ENCODE results near the gene DUT. TPM values are rescaled to one million over a fixed set of nuclear protein-coding genes. Genes with fewer than 3 reads are reported as not detected.
A peak's percentile ranks its signal among the peaks of the same experiment; 100 is the strongest.

Gene DUT
- total RNA-seq, 4 donors from 2014 or later, result 69.6 to 140 (median 84.0) TPM

DNA sequence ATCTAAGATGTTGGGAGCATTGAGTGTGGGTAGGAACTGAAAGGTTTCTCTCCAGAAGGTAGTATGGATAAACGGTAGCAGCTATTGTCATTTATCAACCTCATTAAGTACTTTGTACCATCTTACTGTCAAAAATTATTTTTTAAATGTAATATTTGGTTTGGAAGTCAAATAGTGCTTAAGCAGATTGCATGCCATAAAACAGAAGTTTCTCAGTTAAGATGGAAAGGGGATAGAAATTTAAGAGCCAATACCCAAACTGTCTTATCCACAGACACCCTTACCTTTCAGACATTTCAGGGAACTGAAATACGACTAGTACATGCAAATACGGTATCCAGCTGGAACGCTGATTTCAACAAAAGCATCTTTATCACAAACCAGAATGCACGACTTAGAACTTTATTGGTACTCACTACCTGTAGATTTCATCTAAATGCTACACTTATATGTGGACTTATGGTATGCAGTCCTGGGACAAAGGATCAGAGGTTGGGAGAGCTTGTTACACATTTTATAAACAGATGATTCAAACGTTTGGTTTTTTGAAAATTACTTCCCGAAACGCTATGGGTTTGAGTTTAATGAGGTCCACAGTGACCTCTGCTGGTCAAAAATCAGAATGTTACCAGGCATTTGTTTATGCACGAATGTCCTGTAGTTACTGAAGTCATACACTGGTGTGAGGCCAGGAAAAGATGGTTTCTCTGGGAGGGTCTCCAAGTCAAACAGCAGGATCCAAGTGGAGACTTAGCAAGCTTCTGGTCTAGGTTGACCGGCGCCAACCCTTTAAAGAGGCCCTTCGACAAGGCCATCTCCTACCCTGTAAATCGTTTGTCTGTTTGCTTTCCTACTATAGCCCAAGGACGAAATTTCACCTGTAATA is 45.7 kb upstream of the DUT start:
- no peak overlapping the region for H3K4me3 ChIP-seq (ENCODE audit: low read depth, poor library complexity, severe bottlenecking)
- intact Hi-C loops (cut with DNase I; ENCODE audit: low total_unique reads), result no loop called here
- TF ChIP-seq, protein P1, sequence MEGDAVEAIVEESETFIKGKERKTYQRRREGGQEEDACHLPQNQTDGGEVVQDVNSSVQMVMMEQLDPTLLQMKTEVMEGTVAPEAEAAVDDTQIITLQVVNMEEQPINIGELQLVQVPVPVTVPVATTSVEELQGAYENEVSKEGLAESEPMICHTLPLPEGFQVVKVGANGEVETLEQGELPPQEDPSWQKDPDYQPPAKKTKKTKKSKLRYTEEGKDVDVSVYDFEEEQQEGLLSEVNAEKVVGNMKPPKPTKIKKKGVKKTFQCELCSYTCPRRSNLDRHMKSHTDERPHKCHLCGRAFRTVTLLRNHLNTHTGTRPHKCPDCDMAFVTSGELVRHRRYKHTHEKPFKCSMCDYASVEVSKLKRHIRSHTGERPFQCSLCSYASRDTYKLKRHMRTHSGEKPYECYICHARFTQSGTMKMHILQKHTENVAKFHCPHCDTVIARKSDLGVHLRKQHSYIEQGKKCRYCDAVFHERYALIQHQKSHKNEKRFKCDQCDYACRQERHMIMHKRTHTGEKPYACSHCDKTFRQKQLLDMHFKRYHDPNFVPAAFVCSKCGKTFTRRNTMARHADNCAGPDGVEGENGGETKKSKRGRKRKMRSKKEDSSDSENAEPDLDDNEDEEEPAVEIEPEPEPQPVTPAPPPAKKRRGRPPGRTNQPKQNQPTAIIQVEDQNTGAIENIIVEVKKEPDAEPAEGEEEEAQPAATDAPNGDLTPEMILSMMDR (IDR thresholded peaks at IDR 0.05), result no peak
- TF ChIP-seq POLR2A (IDR thresholded peaks at IDR 0.05), result no peak
- peak in 1 of 2 donors; percentile 62 for DNase-seq (ENCODE audit: low spot score in 2 of 2)
- WGBS, 2 donors, result 28 to 29% methylated on average over 14 of the region's 14 CpGs

DNA sequence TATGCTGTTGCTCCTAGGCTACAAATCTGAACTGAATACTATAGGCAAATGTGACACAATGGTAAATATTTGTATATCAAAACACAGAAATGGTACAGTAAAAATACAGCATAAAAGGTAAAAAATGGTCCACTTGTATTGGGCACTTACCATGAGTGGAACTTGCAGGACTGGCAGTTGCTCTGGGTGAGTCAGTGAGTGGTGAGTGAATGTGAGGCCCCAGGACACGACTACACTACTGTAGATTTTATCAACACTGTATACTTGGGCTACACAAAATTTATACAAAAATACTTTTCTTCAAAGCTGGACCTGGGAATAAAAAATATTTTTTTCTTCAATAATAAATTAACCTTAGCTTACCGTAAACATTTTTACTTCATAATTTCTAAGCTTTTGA is 41.6 kb upstream of the DUT start:
- TF ChIP-seq POLR2A (IDR thresholded peaks at IDR 0.05), result no peak
- TF ChIP-seq, protein P1 (IDR thresholded peaks at IDR 0.05), result no peak
- WGBS, 2 donors, result 85 to 87% methylated on average over 2 of the region's 2 CpGs
- no peak for DNase-seq (ENCODE audit: low spot score in 2 of 2)
- intact Hi-C loops (cut with DNase I; ENCODE audit: low total_unique reads), result no loop called here
- no peak overlapping the region for H3K4me3 ChIP-seq (ENCODE audit: low read depth, poor library complexity, severe bottlenecking)

DNA sequence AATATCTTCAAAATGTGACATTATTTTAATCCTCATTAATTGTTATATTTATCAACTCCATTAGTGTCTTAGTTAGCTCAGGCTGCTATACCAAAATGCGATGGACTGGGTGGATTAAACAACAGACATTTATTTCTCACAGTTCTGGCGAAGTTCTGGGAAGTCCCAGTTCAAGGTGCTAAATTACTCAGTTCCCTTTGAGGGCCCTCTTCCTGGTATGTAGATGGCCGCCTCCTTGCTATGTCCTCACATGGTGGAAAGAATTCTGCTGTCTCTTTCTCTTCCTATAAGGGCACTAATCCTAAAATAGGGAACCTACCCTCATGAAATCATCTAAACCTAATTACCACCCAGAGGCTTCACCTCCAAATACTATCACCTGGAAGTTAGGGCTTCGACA is 38.8 kb upstream of the DUT start:
- TF ChIP-seq, protein P1 (IDR thresholded peaks at IDR 0.05), result no peak
- no peak for TF ChIP-seq POLR2A (IDR thresholded peaks at IDR 0.05)
- no peak overlapping the region for H3K4me3 ChIP-seq (ENCODE audit: low read depth, poor library complexity, severe bottlenecking)
- no peak for DNase-seq (ENCODE audit: low spot score in 2 of 2)
- intact Hi-C loops (cut with DNase I; ENCODE audit: low total_unique reads), result no loop called here
- 88 to 96% methylated on average over 4 of the region's 4 CpGs for whole genome bisulfite sequencing, 2 donors

DNA sequence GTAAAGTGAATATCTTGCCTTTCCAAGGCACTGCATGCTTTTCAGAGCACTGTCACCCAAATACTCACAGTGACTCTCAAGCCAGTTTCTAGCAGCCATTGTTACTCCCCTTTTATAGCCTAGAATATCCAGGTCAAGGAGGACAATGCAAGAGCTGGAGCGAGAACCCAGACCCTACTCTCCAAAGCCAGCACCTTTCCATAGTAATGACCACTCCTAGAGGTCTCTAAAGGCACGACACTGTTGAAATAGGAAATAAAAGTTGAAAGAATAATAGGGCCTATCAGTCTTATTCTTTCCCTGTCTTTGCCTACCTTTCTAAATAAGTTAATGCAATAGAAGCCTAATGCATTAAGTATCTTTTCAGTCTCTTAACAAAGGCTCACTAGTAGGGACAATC is 33.6 kb upstream of the DUT start:
- WGBS, 2 donors, result 93 to 95% methylated on average over 2 of the region's 2 CpGs
- no peak for DNase-seq (ENCODE audit: low spot score in 2 of 2)
- intact Hi-C loops (cut with DNase I; ENCODE audit: low total_unique reads), result no loop called here

DNA sequence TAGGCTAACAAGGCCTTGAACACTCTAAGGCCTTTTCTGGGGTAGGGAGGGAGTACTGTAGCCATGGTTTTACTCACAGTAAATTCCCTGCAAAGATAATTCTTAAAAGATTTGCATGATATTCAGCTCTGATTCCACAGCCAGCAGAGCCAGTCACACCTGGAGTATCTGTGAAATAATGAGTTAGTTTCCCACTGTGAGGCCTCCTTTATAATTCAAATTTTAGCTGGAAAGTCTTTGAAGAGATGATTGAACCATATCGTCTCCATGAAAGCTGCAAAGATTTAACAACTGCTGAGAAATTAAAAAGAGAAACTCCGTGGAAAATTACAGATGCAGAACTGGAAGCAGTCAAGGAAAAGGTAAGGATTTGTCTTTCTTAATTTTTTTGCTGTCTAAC is 32.3 kb upstream of the DUT start:
- WGBS, 2 donors, result 39 to 40% methylated on average over 2 of the region's 2 CpGs
- intact Hi-C loops (cut with DNase I; ENCODE audit: low total_unique reads), result no loop called here
- no peak for DNase-seq (ENCODE audit: low spot score in 2 of 2)
- no peak for TF ChIP-seq POLR2A (IDR thresholded peaks at IDR 0.05)
- TF ChIP-seq, protein P1 (IDR thresholded peaks at IDR 0.05), result no peak
- H3K4me3 ChIP-seq (ENCODE audit: low read depth, poor library complexity, severe bottlenecking), result no peak overlapping the region

More for the DNA sequence above, 33.6 kb upstream of the DUT start:
- H3K4me3 ChIP-seq (ENCODE audit: low read depth, poor library complexity, severe bottlenecking), result no peak overlapping the region
- TF ChIP-seq, protein P1 (IDR thresholded peaks at IDR 0.05), result no peak
